Adrenal gland (tissue), 12 donors: ENCODE measurements around the gene CHI3L1. TPM values are rescaled to one million over a fixed set of nuclear protein-coding genes. Genes with fewer than 3 reads are reported as not detected.

Experiments
- DNase-seq, 7 donors: peaks; one replicate each; pipeline ENCODE4 v3.0.0-alpha.2; 2019 to 2020
- H3K27ac ChIP-seq, 5 donors: fragments of 200-600 bp; sonication (generic) in 4 of 5; 1 replicate in 3 of 5; 2 replicates in 2 of 5; pipeline versions ENCODE4 v1.5.1 to v1.8.0; 2016 to 2020; ENCODE audit warnings: mild to moderate bottlenecking in 1 of 5
- H3K27me3 ChIP-seq: fragments of 200-600 bp; 2 replicates; pipeline ENCODE4 v1.8.0; 2021
- H3K36me3 ChIP-seq, 2 donors: fragments of 200-600 bp; replicated peaks in 1 of 2; 1 replicate in 1 of 2; 2 replicates in 1 of 2; pipeline versions ENCODE4 v1.5.1 to v1.8.0; 2018 to 2022
- H3K4me1 ChIP-seq, 2 donors: fragments of 200-600 bp; replicated peaks in 1 of 2; 1 replicate in 1 of 2; 2 replicates in 1 of 2; pipeline versions ENCODE4 v1.5.1 to v1.8.0; 2018 to 2021
- H3K4me3 ChIP-seq, 4 donors: fragments of 200-600 bp; sonication (generic) in 3 of 4; one replicate each; pipeline ENCODE4 v1.5.1; 2016 to 2018
- H3K9me3 ChIP-seq, 3 donors: fragments of 200-600 bp; sonication (generic) in 1 of 3; replicated peaks in 1 of 3; 1 replicate in 2 of 3; 2 replicates in 1 of 3; pipeline versions ENCODE4 v1.5.1 to v1.8.0; 2016 to 2021
- CTCF ChIP-seq, 6 experiments: fragments of 450-650 bp in 4 of 6; fragments of 200-600 bp in 2 of 6; sonication (generic) in 1 of 6; IDR thresholded peaks; 1 replicate in 5 of 6; 2 replicates in 1 of 6; pipeline versions ENCODE4 v1.5.1 to v1.8.0; 2016 to 2021; ENCODE audit warnings: antibody characterized with exemption in 6 of 6, mild to moderate bottlenecking in 2 of 6, moderate library complexity in 1 of 6
- POLR2A ChIP-seq, 2 donors: fragments of 450-650 bp; IDR thresholded peaks; one replicate each; pipeline ENCODE4 v1.6.1; 2017; ENCODE audit warnings: antibody characterized with exemption in 2 of 2, mild to moderate bottlenecking in 2 of 2, moderate library complexity in 1 of 2
- WGBS, 4 donors: extraction: QIAGEN DNeasy Blood & Tissue Kit in 2 of 4; methylation state at CpG; one replicate each; pipeline versions ENCODE4 v1.1.5 to v1.1.7; 2013 to 2017; 5-methylcytosine and 5-hydroxymethylcytosine counted together
- intact Hi-C, 2 donors: fragments of 100-400 bp; cut with DNase I; formaldehyde crosslinking; loops; one replicate each; pipeline versions ENCODE4 v1.14.1 to v1.15.0; 2022 to 2023
- polyA plus RNA-seq, 3 donors: library from polyadenylated mRNA; stranded (reverse); fragments of 200-250 nt in 2 of 3; fragments of 350-450 nt in 1 of 3; fragmentation: Illumina TruSeq in 1 of 3; extraction: RNeasy Lipid Tissue Mini Kit (QIAGEN cat#74804) in 1 of 3; gene quantifications; one replicate each; pipeline ENCODE4 v1.2.3, GENCODE V29; 2013 to 2014
- total RNA-seq, 9 donors: library from RNA; depleted of rRNA in 4 of 9; stranded (reverse); fragments of >200 nt in 4 of 9; fragments of 120-200 nt in 1 of 9; fragmentation: NEBNext Ultra II Directional in 1 of 9; extraction: Animal tissue kit (Norgen Biotek cat#: 25700) in 1 of 9; gene quantifications; one replicate each; pipeline versions ENCODE4 v1.1.0 to v1.2.4, GENCODE V29; 2013 to 2023
- donor health status: healthy with polysubstance abuse.
- donor health status: Bipolar disorder and iron deficiency.
- donor health status: DM: yes; HTN: yes; CAD: no.
- donor health status: DM: no; HTN: no; CAD: no.
- donor health status: DM: no; HTN: no; CAD: no.
- donor health status: DM: yes; HTN: yes; CAD: no.

Gene CHI3L1
- total and polyA plus RNA-seq, 12 donors: 0.11 to 19.1 (median 0.74) TPM

GRCh38 chr1:203227371-203228083 lies 41.0 kb upstream of the CHI3L1 start:
- WGBS, 4 donors: 85 to 89% (median 89%) methylated on average over 8 to 9 of the region's 9 CpGs
- intact Hi-C loops: no loop called here
- TF ChIP-seq POLR2A (IDR thresholded peaks at IDR 0.05) (no peak), CTCF (IDR thresholded peaks at IDR 0.05) (no peak)

GRCh38 chr1:203225071-203225470 lies 38.6 kb upstream of the CHI3L1 start:
- TF ChIP-seq POLR2A (IDR thresholded peaks at IDR 0.05) (no peak), CTCF (IDR thresholded peaks at IDR 0.05) (no peak)
- H3K27ac ChIP-seq: no peak overlapping the region
- no peaks in the 10 kb centered on the region for H3K27me3 ChIP-seq
- 61 to 72% (median 62%) methylated on average over 4 of the region's 4 CpGs for WGBS, 4 donors
- no peaks in the 10 kb centered on the region for H3K36me3 ChIP-seq
- no peaks in the 10 kb centered on the region for H3K4me1 ChIP-seq
- H3K4me3 ChIP-seq: no peak overlapping the region
- H3K9me3 ChIP-seq: no peaks in the 10 kb centered on the region
- DNase-seq: no peak
- intact Hi-C loops: no loop called here

More at GRCh38 chr1:203227371-203228083, 41.0 kb upstream of the CHI3L1 start:
- Histone ChIP-seq H3K27me3 (no peaks in the 10 kb centered on the region), H3K36me3 (no peaks in the 10 kb centered on the region), H3K4me1 (no peaks in the 10 kb centered on the region), H3K4me3 (no peak overlapping the region), H3K9me3 (no peaks in the 10 kb centered on the region), H3K27ac (no peak overlapping the region)
- DNase-seq: no peak

GRCh38 chr1:203223012-203223775 lies 36.7 kb upstream of the CHI3L1 start:
- Histone ChIP-seq H3K36me3 (no peaks in the 10 kb centered on the region), H3K27ac (no peak overlapping the region), H3K4me3 (no peak overlapping the region), H3K27me3 (no peaks in the 10 kb centered on the region), H3K9me3 (no peaks in the 10 kb centered on the region), H3K4me1 (no peaks in the 10 kb centered on the region)
- TF ChIP-seq CTCF (IDR thresholded peaks at IDR 0.05): no peak
- no peak for TF ChIP-seq POLR2A (IDR thresholded peaks at IDR 0.05)
- DNase-seq: no peak
- intact Hi-C loops: no loop called here
- 66 to 80% (median 77%) methylated on average over 9 to 18 of the region's 18 CpGs for WGBS, 4 donors

- TF ChIP-seq CTCF (IDR thresholded peaks at IDR 0.05) (no peak), POLR2A (IDR thresholded peaks at IDR 0.05) (no peak)
- 71 to 89% (median 83%) methylated on average over 8 of the region's 8 CpGs for WGBS, 4 donors
- no peaks in the 10 kb centered on the region for H3K9me3 ChIP-seq
- H3K27me3 ChIP-seq: peaks cover 6% of the 10 kb centered on the region
- intact Hi-C loops: loop anchor here in 1 of 2 donors (5.0 kb wide), 2 partner anchors 103 to 183 kb away; no protein-coding TSS in a partner anchor
- no peak overlapping the region for H3K27ac ChIP-seq
- no peaks in the 10 kb centered on the region for H3K36me3 ChIP-seq
- no peak overlapping the region for H3K4me3 ChIP-seq
- DNase-seq: no peak
- no peaks in the 10 kb centered on the region for H3K4me1 ChIP-seq
Measured at GRCh38 chr1:203219934-203220333, 33.4 kb upstream of the CHI3L1 start.
